HepG2 (cell line): ENCODE measurements around the gene PPP4R3A. TPM values are rescaled to one million over a fixed set of nuclear protein-coding genes. Genes with fewer than 3 reads are reported as not detected.
A peak's percentile ranks its signal among the peaks of the same experiment; 100 is the strongest.

Experiments used
- ATAC-seq: fragments of 200-7000 bp; cut with Tn5 transposase; 3 replicates; pipeline ENCODE4 v1.9.1; 2020; ENCODE audit warnings: mild to moderate bottlenecking, moderate library complexity
- BruUV-seq: library from RNA; stranded (reverse); fragments of 400-500 nt; replicated peaks from 2 replicates; lab custom pipeline; 2021; lab: Mats Ljungman, UMichigan
- CTCF ChIA-PET: fragments of 300-600 bp; formaldehyde crosslinking; extraction: SDS; loops from one replicate; lab custom pipeline; 2021; ENCODE audit warnings: low total read pairs, inconsistent platforms, low intra/inter-chr PET ratio; lab: Yijun Ruan, JAX
- POLR2A ChIA-PET: fragments of 350-600 bp; sonication (Branson Sonifier 250); formaldehyde crosslinking; loops from one replicate; lab custom pipeline; 2020; ENCODE audit warnings: antibody characterized with exemption, inconsistent platforms; lab: Yijun Ruan, JAX
- DNase-seq: peaks from one replicate; pipeline ENCODE4 v3.0.0-alpha.2; 2015; ENCODE audit warnings: low spot score
- FAIRE-seq: peaks from 3 replicates; lab custom pipeline; 2011; peaks lifted over from hg19 to GRCh38; lab: Jason Lieb, UNC
- H2AFZ ChIP-seq: one replicate; pipeline ENCODE4 v1.6.1; 2011; ENCODE audit warnings: low read length, inconsistent platforms
- H3K27ac ChIP-seq: fragments of 300-600 bp; 3 replicates; pipeline ENCODE4 v1.8.0; 2011; ENCODE audit warnings: mixed run types, mild to moderate bottlenecking, mixed read lengths, low read length, inconsistent platforms; ENCODE audit not compliant: insufficient read depth; ENCODE audit errors: extremely low read length
- H3K27me3 ChIP-seq, 2 experiments: fragments of 200-600 bp in 1 of 2; 2 replicates in 1 of 2; 3 replicates in 1 of 2; pipeline versions ENCODE4 v1.6.0 to v1.8.0; 2011; ENCODE audit warnings: low read length in 2 of 2, mild to moderate bottlenecking in 2 of 2, moderate library complexity in 2 of 2, inconsistent platforms in 1 of 2; ENCODE audit not compliant: insufficient read depth in 2 of 2, control insufficient read depth in 1 of 2
- H3K36me3 ChIP-seq, 2 experiments: fragments of 200-600 bp in 1 of 2; replicated peaks in 1 of 2; 2 replicates in 1 of 2; 3 replicates in 1 of 2; pipeline versions ENCODE4 v1.5.1 to v1.8.0; 2011; ENCODE audit warnings: low read length in 2 of 2, inconsistent platforms in 1 of 2; ENCODE audit not compliant: insufficient read depth in 2 of 2, control insufficient read depth in 1 of 2
- H3K4me1 ChIP-seq: 2 replicates; pipeline ENCODE4 v1.5.1; 2012; ENCODE audit warnings: low read length, inconsistent platforms; ENCODE audit not compliant: insufficient read depth
- H3K4me2 ChIP-seq: 2 replicates; pipeline ENCODE4 v1.6.0; 2011; ENCODE audit warnings: low read depth, low read length, inconsistent platforms
- H3K4me3 ChIP-seq, 3 experiments: fragments of 200-600 bp in 1 of 3; sonication (generic), shearing (Covaris generic) in 1 of 3; replicated peaks in 1 of 3; 2 replicates each; pipeline ENCODE4 v1.5.1; 2011 to 2016; ENCODE audit warnings: low read length in 3 of 3, inconsistent platforms in 2 of 3, low read depth in 2 of 3, mild to moderate bottlenecking in 2 of 3, control low read depth in 1 of 3, mixed read lengths in 1 of 3; ENCODE audit not compliant: insufficient read depth in 1 of 3
- H3K79me2 ChIP-seq: one replicate; pipeline ENCODE4 v1.6.1; 2011; ENCODE audit warnings: low read length, inconsistent platforms; ENCODE audit not compliant: insufficient read depth
- H3K9ac ChIP-seq: 2 replicates; pipeline ENCODE4 v1.6.0; 2011; ENCODE audit warnings: mild to moderate bottlenecking, low read depth, low read length, inconsistent platforms; ENCODE audit not compliant: insufficient read depth
- H3K9me3 ChIP-seq: 2 replicates; pipeline ENCODE4 v1.5.1; 2012; ENCODE audit warnings: mild to moderate bottlenecking, low read length
- H4K20me1 ChIP-seq: 2 replicates; pipeline ENCODE4 v1.6.0; 2011; ENCODE audit warnings: inconsistent platforms, mild to moderate bottlenecking, low read length, moderate library complexity; ENCODE audit not compliant: insufficient read depth
- GABPA ChIP-seq, 2 experiments: IDR thresholded peaks; 2 replicates each; pipeline ENCODE4 v1.6.1; 2011 to 2016; ENCODE audit warnings: low read depth in 2 of 2, low read length in 1 of 2, missing biosample characterization in 1 of 2, missing genetic modification characterization in 1 of 2
- GATA4 ChIP-seq: sonication (generic); IDR thresholded peaks from 2 replicates; pipeline ENCODE4 v1.6.1; 2016; ENCODE audit warnings: antibody characterized with exemption, low read depth, borderline replicate concordance
- GATAD2A ChIP-seq: IDR thresholded peaks from 2 replicates; pipeline ENCODE4 v1.6.1; 2016
- PCBP2 ChIP-seq: fragments of 200-400 bp; formaldehyde crosslinking; optimal IDR thresholded peaks from 2 replicates; pipeline ENCODE3; 2018; ENCODE audit warnings: low read length, low read depth; ENCODE audit not compliant: poor library complexity, severe bottlenecking
- ZBTB7A ChIP-seq: sonication (generic); formaldehyde crosslinking; IDR thresholded peaks from 2 replicates; pipeline ENCODE4 v1.8.0; 2022; ENCODE audit warnings: mild to moderate bottlenecking, missing genetic modification reagents
- ZIK1 ChIP-seq: sonication (generic); formaldehyde crosslinking; IDR thresholded peaks from 2 replicates; pipeline ENCODE4 v1.5.0; 2020; ENCODE audit warnings: mild to moderate bottlenecking, low read depth, missing genetic modification reagents, borderline replicate concordance
- ZNF780A ChIP-seq: sonication (generic); formaldehyde crosslinking; IDR thresholded peaks from 2 replicates; pipeline ENCODE4 v1.8.0; 2022; ENCODE audit warnings: mild to moderate bottlenecking, missing genetic modification reagents, moderate library complexity
- ZSCAN21 ChIP-seq: sonication (generic); formaldehyde crosslinking; IDR thresholded peaks from 2 replicates; pipeline ENCODE4 v1.8.0; 2022; ENCODE audit warnings: mild to moderate bottlenecking, missing genetic modification reagents, moderate library complexity, borderline replicate concordance
- WGBS: methylation state at CpG from one replicate; pipeline ENCODE4 v1.1.6; 2017; ENCODE audit warnings: low lambda C conversion rate; 5-methylcytosine and 5-hydroxymethylcytosine counted together
- in situ Hi-C: cut with HindIII; loops from 2 replicates; pipeline ENCODE4 v1.10.0; 2017; ENCODE audit warnings: low pct_unique_long_range_greater_than_20kb; ENCODE audit not compliant: extremely low pct_ligation_motif_present
- intact Hi-C: fragments of 100-400 bp; cut with micrococcal nuclease; formaldehyde crosslinking; loops from one replicate; pipeline ENCODE4 v1.10.0; 2022; ENCODE audit not compliant: unreplicated experiment
- polyA plus RNA-seq, 8 experiments: library from polyadenylated mRNA; depleted of rRNA in 3 of 8; stranded (reverse) in 7 of 8; unstranded in 1 of 8; fragments of >200 nt; fragmentation: Illumina TruSeq in 4 of 8; extraction: Trizol in 4 of 8; gene quantifications; 2 replicates each; pipeline versions ENCODE4 v1.2.1 to v1.2.3, GENCODE V29; 2011 to 2016; ENCODE audit warnings: low read depth in 4 of 8, missing spikeins in 1 of 8, mixed read lengths in 1 of 8; ENCODE audit not compliant: insufficient read depth in 1 of 8
- total RNA-seq, 5 experiments: library from RNA; depleted of rRNA; stranded (reverse); fragments of >200 nt; fragmentation: Illumina TruSeq; extraction: Trizol; gene quantifications; 2 replicates each; pipeline ENCODE4 v1.2.3, GENCODE V29; 2016; ENCODE audit warnings: low read depth in 1 of 5

PPP4R3A gene
- total and polyA plus RNA-seq, 2 of the 13 experiments (the other 11 are each of a cell fraction or from before 2014, with no cell fraction given): 22.5 to 57.4 TPM

DNA sequence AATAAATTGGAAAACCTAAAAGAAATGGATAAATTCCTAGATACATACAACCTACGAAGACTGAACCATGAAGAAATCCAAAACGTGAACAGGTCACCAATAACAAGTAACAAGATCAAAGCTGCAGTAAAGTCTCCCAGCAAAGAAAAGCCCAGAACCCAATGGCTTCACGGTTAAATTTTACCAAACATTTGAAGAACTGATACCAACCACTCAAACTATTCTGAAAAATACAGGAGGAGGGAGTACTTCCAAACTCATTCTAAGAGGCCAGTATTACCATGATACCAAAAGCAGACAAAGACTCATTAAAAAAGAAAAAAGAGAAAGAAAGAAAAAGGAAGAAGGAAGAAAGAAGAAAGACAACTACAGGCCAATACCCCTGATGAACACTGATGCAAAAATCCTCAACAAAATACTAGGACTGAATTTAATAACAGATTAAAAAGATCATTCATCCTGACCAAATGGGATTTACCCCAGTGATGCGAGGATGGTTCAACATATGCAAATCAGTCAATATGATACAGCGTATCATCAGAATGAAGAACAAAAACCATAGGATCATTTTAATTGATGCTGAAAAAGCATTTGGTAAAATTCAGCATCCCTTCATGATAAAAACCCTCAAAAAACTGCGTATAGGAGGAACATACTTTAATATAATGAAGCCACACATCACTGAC is 65.6 kb downstream of the PPP4R3A start:
- Histone ChIP-seq H3K36me3 (no peaks in the 10 kb centered on the region), H3K79me2 (no peaks in the 10 kb centered on the region), H3K4me2 (no peak overlapping the region), H3K4me3 (no peak overlapping the region), H3K9ac (no peak overlapping the region), H3K27ac (no peak overlapping the region), H3K4me1 (no peaks in the 10 kb centered on the region), H3K9me3 (no peaks in the 10 kb centered on the region), H3K27me3 (no peaks in the 10 kb centered on the region), H4K20me1 (no peaks in the 10 kb centered on the region), H2AFZ (no peak overlapping the region)
- 3% methylated on average over 6 of the region's 6 CpGs for WGBS
- ChIA-PET POLR2A (no interaction called here), CTCF (no interaction called here)
- BruUV-seq: no TSS peak
- ATAC-seq (no peak), FAIRE-seq (no peak), DNase-seq (no peak)
- intact Hi-C loops (no loop called here), in situ Hi-C loops (no loop called here)
- TF ChIP-seq PCBP2 (no peak), ZIK1 (CRISPR knock-in tag) (no peak)

DNA sequence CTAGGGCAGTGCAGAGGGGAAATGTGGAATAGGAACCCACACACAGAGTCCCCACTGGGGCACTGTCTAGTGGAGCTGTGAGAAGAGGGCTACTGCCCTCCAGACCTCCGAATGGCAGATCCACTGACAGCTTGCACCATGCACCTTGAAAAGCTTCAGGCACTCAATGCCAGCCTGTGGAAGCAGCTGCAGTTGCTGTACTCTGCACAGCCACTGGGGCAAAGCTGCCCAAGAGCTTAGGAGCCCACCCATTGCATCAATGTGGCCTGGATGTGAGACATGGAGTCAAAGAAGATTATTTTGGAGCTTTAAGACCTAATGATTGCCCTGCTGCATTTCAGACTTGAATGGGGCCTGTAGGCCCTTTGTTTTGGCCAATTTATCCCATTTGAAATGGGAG is 70.8 kb downstream of the PPP4R3A start:
- Histone ChIP-seq H3K36me3 (no peaks in the 10 kb centered on the region), H2AFZ (no peak overlapping the region), H3K27me3 (no peaks in the 10 kb centered on the region), H4K20me1 (no peaks in the 10 kb centered on the region), H3K9me3 (0 out of 2 replicates have a peak, but pooled peaks cover 6% of the 10 kb centered on the region), H3K27ac (no peak overlapping the region), H3K4me2 (no peak overlapping the region), H3K9ac (no peak overlapping the region), H3K4me1 (0 out of 2 replicates have a peak, but pooled peaks cover 6% of the 10 kb centered on the region), H3K79me2 (no peaks in the 10 kb centered on the region), H3K4me3 (no peak overlapping the region)
- ATAC-seq: peak; percentile 89
- FAIRE-seq: no peak
- ChIA-PET CTCF (no interaction called here), POLR2A (no interaction called here)
- TF ChIP-seq ZBTB7A (CRISPR knock-in tag) (no peak), GABPA (IDR thresholded peaks at IDR 0.05; ENCODE audit: low read depth, low read length) (no peak), GABPA (CRISPR knock-in tag; IDR thresholded peaks at IDR 0.05; ENCODE audit: low read depth) (no peak), ZNF780A (CRISPR knock-in tag) (no peak), ZSCAN21 (CRISPR knock-in tag) (no peak), GATA4 (no peak), GATAD2A (CRISPR knock-in tag) (no peak)
- WGBS: no CpG with 5 or more reads among the region's 1 CpG
- BruUV-seq: no TSS peak
- in situ Hi-C loops (no loop called here), intact Hi-C loops (no loop called here)
- DNase-seq: no peak
